K562 treated with DMSO at 1 percent for 12 hours (cell line): ENCODE results near the gene NAT9. TPM values are rescaled to one million over a fixed set of nuclear protein-coding genes. Genes with fewer than 3 reads are reported as not detected.

ENCODE experiments used
- total RNA-seq: library from RNA; unstranded; fragments of 300-600 nt; gene quantifications from 2 replicates; pipeline ENCODE4 v1.2.3, GENCODE V29; 2022; ENCODE audit not compliant: insufficient read depth

The NAT9 gene
- total RNA-seq = 22.2 and 29.1 TPM in 2 replicates

DNA sequence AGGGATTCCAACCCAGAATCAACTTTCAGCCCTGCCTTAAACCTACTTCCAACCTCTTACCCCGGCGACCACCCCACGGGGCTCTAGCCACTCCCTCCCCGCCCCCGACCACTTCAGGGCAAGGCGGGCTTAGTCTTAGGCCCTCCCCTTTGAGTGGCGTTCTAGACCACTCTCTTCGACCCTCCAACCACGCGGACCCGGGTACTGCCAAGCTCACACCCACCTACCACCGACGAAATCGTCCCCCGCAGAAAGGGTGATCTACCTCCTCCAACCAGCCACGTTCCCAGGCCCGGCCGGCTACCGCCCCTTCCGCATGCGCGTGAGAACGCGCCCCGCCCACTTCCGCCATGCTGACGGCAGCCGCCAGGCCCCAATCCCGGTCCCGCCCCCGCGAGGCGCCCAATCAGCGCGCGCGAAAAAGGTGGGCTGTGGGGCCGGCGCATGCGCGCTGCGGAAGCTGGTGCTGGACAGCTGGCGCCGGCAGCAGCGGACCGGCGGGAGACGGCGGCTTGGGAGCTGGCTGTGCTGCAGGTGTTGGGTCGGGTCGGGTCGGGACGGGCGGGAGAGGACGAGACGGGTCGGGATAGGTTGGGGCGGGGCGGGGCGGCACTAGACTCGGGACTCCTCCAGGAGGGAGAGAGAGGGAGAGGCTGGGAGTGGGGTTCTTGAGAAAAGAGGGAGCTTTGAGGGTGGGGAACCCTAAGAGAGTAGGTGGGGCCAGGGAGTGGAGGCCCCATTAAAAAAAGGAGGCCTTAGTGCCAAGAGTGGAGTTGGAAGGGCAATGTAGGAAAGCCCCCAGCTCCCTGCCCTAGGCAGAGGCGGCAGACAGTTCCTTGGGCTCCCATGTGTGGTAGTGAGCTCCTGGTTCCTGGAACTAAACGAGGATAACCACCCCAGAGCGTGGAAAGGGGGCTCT is at the start of gene NAT9:
NAT9 (minus strand) TSS at position 302 of the 919 bp plus-strand sequence. CDS start 647 bp downstream, outside the sequence.

GRCh38 chr17:74748529-74749278 is 27.4 kb downstream of the NAT9 start, which contains the start of gene NHERF1:
TSS of gene NHERF1 (plus strand) at chr17:74748628. CDS start at chr17:74748847, 219 bp downstream.

DNA sequence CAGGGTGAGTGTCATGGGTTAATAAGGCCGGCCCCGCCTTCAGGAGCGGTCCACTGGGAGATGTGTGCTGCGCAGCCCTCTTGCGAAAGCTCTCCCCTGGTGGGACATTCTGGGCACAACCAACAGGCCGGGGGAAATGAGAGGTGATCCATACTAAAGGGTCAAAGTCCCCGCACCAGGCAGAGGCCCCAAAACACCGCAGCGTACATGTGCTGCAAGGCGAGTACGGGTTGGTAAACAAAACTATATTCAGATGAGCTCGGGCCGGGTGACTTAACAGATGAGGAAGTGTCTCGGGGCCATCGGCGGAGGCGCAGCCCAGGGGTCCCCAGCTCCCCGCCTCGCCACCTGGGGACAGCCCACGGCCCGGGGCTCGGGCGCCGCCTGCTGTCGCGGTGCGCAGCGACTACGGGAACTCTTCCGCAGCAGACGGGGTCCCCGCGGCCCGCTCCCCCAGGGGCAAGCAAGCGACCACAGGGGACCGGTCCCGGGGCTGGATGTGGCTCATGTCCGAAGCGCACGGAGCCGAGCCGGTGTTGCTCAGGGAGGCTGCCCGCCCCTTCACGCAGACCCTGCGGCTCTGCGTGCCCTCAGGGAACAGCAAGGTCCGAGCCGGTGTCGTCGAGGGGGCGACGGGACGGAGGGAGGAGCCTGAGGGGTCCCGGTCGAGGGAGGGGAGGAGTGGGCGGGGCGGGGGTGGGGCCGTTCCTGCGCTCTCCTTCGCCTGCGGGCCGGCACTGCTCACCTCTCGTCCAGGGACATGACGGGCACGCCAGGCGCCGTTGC is 39.4 kb downstream of the NAT9 start, which contains the start of gene RAB37:
RAB37 (plus strand) TSS at position 744 of the 786 bp plus-strand sequence; CDS start at position 761, 17 bp downstream.

Other genes with a start within 250 kb of the NAT9 start
- gene CD300LB, start 244.9 kb downstream of the NAT9 start, total RNA-seq = not detected in 2 replicates
- not detected in 2 replicates for gene CD300C, start 230.2 kb downstream of the NAT9 start, total RNA-seq
- gene CD300H, start 208.8 kb downstream of the NAT9 start, total RNA-seq = not detected in 2 replicates
- gene CD300LD, start 184.1 kb downstream of the NAT9 start, total RNA-seq = not detected in 2 replicates
- not detected in 2 replicates for gene CD300E, start 152.6 kb downstream of the NAT9 start, total RNA-seq
- not detected in 2 replicates for gene CD300LF, start 63.4 kb downstream of the NAT9 start, total RNA-seq
- not detected in 2 replicates for gene RAB37, start 39.1 kb downstream of the NAT9 start, total RNA-seq
- 53.0 and 73.8 TPM in 2 replicates for gene NHERF1, start 27.7 kb downstream of the NAT9 start, total RNA-seq
- gene GRIN2C, start 83.5 kb upstream of the NAT9 start, total RNA-seq = 0.36 and 0.42 TPM in 2 replicates
- 61.2 and 87.6 TPM in 2 replicates for gene FDXR, start 96.6 kb upstream of the NAT9 start, total RNA-seq
- gene FADS6, start 117.3 kb upstream of the NAT9 start, total RNA-seq = 0.78 TPM in 1 of 2 replicates, not detected in the other
- 0.86 and 1.2 TPM in 2 replicates for gene USH1G, start 146.9 kb upstream of the NAT9 start, total RNA-seq
- 0.31 and 0.40 TPM in 2 replicates for gene OTOP2, start 147.9 kb upstream of the NAT9 start, total RNA-seq
- not detected in 2 replicates for gene OTOP3, start 159.6 kb upstream of the NAT9 start, total RNA-seq
- gene HID1, start 196.4 kb upstream of the NAT9 start, total RNA-seq = 5.2 and 5.4 TPM in 2 replicates
- gene CDR2L, start 211.3 kb upstream of the NAT9 start, total RNA-seq = 10.4 and 14.9 TPM in 2 replicates
- gene MRPL58, start 236.3 kb upstream of the NAT9 start, total RNA-seq = 57.3 and 66.7 TPM in 2 replicates